Measurements from ENCODE around the gene SPRED3. TPM values are rescaled to one million over a fixed set of nuclear protein-coding genes. Genes with fewer than 3 reads are reported as not detected.

SPRED3 gene
- polyA plus RNA-seq, 1 donor from 2014 or later = 4.9 TPM

DNA sequence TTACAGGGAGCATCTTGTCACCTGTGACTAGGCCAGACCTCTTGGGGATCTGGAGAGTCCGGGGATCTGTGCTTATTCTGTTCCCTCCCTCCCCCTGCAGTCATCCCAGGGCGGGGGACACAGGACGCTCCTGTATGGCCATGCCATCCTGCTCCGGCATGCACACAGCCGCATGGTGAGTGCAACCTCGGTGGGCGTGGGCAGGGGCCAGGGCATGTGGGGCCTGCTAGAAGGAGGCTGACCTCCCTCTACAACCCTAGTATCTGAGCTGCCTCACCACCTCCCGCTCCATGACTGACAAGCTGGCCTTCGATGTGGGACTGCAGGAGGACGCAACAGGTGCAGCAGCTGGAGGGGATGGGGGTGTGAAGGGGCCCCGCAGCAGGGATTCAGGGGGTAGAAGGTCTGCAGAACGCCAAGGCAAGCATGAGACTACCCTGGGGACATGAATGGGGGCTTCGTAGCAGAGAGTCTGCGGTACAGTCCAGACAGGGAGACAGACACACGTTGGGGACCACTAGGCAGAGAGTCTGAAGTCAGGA is 55.0 kb downstream of the SPRED3 start:
- Histone ChIP-seq H4K20me1 (ENCODE audit: insufficient read depth) (no peaks in the 10 kb centered on the region), H3K4me3 (ENCODE audit: low read length) (no peak overlapping the region), H3K36me3 (ENCODE audit: insufficient read depth, low read length) (no peaks in the 10 kb centered on the region), H3K4me2 (ENCODE audit: low read length) (no peak overlapping the region), H2AFZ (ENCODE audit: low read depth, low read length) (no peak overlapping the region), H3F3A (ENCODE audit: insufficient read depth, low read length, poor library complexity, severe bottlenecking) (no peaks in the 10 kb centered on the region), H3K27ac (ENCODE audit: low read length) (no peak overlapping the region), H3K9me3 (ENCODE audit: low read length) (no peaks in the 10 kb centered on the region), H3K79me2 (replicated peaks; ENCODE audit: insufficient read depth, low read length) (no peaks in the 10 kb centered on the region), H3K27me3 (ENCODE audit: insufficient read depth, low read depth, low read length) (no peaks in the 10 kb centered on the region), H3K9ac (ENCODE audit: low read length) (no peak overlapping the region), H3K9me2 (ENCODE audit: insufficient read depth, low read length) (no peaks in the 10 kb centered on the region)
- TF ChIP-seq, protein P1, sequence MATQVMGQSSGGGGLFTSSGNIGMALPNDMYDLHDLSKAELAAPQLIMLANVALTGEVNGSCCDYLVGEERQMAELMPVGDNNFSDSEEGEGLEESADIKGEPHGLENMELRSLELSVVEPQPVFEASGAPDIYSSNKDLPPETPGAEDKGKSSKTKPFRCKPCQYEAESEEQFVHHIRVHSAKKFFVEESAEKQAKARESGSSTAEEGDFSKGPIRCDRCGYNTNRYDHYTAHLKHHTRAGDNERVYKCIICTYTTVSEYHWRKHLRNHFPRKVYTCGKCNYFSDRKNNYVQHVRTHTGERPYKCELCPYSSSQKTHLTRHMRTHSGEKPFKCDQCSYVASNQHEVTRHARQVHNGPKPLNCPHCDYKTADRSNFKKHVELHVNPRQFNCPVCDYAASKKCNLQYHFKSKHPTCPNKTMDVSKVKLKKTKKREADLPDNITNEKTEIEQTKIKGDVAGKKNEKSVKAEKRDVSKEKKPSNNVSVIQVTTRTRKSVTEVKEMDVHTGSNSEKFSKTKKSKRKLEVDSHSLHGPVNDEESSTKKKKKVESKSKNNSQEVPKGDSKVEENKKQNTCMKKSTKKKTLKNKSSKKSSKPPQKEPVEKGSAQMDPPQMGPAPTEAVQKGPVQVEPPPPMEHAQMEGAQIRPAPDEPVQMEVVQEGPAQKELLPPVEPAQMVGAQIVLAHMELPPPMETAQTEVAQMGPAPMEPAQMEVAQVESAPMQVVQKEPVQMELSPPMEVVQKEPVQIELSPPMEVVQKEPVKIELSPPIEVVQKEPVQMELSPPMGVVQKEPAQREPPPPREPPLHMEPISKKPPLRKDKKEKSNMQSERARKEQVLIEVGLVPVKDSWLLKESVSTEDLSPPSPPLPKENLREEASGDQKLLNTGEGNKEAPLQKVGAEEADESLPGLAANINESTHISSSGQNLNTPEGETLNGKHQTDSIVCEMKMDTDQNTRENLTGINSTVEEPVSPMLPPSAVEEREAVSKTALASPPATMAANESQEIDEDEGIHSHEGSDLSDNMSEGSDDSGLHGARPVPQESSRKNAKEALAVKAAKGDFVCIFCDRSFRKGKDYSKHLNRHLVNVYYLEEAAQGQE (IDR thresholded peaks at IDR 0.05; ENCODE audit: borderline replicate concordance) = no peak
- no peak for TF ChIP-seq TAF1 (IDR thresholded peaks at IDR 0.05; ENCODE audit: low read depth)
- TF ChIP-seq EP300 (conservative IDR thresholded peaks at IDR 0.05; ENCODE audit: poor library complexity, severe bottlenecking) = no peak
- TF ChIP-seq POLR2AphosphoS5 (IDR thresholded peaks at IDR 0.05) = no peak
- TF ChIP-seq MXI1 (conservative IDR thresholded peaks at IDR 0.05; ENCODE audit: poor library complexity, severe bottlenecking) = no peak
- no peak for TF ChIP-seq SMC3 (conservative IDR thresholded peaks at IDR 0.05; ENCODE audit: poor library complexity)
- TF ChIP-seq, protein P2, sequence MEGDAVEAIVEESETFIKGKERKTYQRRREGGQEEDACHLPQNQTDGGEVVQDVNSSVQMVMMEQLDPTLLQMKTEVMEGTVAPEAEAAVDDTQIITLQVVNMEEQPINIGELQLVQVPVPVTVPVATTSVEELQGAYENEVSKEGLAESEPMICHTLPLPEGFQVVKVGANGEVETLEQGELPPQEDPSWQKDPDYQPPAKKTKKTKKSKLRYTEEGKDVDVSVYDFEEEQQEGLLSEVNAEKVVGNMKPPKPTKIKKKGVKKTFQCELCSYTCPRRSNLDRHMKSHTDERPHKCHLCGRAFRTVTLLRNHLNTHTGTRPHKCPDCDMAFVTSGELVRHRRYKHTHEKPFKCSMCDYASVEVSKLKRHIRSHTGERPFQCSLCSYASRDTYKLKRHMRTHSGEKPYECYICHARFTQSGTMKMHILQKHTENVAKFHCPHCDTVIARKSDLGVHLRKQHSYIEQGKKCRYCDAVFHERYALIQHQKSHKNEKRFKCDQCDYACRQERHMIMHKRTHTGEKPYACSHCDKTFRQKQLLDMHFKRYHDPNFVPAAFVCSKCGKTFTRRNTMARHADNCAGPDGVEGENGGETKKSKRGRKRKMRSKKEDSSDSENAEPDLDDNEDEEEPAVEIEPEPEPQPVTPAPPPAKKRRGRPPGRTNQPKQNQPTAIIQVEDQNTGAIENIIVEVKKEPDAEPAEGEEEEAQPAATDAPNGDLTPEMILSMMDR (IDR thresholded peaks at IDR 0.05; ENCODE audit: poor library complexity, severe bottlenecking) = no peak
- TF ChIP-seq EZH2 (IDR thresholded peaks at IDR 0.05; ENCODE audit: borderline replicate concordance, insufficient read depth, low read length, poor library complexity, severe bottlenecking) = no peak
- TF ChIP-seq RAD21 (conservative IDR thresholded peaks at IDR 0.05) = no peak

DNA sequence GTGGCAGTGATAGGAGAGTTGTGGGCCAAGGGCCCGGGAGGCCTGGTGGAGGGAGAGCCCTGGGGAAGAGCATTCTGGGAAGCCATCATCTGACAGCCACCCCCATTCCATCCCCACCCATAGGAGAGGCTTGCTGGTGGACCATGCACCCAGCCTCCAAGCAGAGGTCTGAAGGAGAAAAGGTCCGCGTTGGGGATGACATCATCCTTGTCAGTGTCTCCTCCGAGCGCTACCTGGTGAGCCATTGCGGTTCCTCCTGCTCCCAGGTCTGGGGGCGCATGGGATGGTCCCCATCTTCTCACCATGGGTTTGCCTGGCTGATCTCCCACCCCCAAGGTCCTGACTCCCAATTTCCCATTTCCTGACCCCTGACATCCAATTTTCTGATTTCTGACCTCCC is 55.5 kb downstream of the SPRED3 start:
- H3F3A ChIP-seq (ENCODE audit: insufficient read depth, low read length, poor library complexity, severe bottlenecking) = no peaks in the 10 kb centered on the region
- H2AFZ ChIP-seq (ENCODE audit: low read depth, low read length) = no peak overlapping the region
- H3K79me2 ChIP-seq (replicated peaks; ENCODE audit: insufficient read depth, low read length) = no peaks in the 10 kb centered on the region
- no peak overlapping the region for H3K4me2 ChIP-seq (ENCODE audit: low read length)
- H4K20me1 ChIP-seq (ENCODE audit: insufficient read depth) = no peaks in the 10 kb centered on the region
- H3K9me3 ChIP-seq (ENCODE audit: low read length) = no peaks in the 10 kb centered on the region
- H3K27ac ChIP-seq (ENCODE audit: low read length) = no peak overlapping the region
- no peaks in the 10 kb centered on the region for H3K9me2 ChIP-seq (ENCODE audit: insufficient read depth, low read length)
- no peak overlapping the region for H3K9ac ChIP-seq (ENCODE audit: low read length)
- no peaks in the 10 kb centered on the region for H3K36me3 ChIP-seq (ENCODE audit: insufficient read depth, low read length)
- H3K27me3 ChIP-seq (ENCODE audit: insufficient read depth, low read depth, low read length) = no peaks in the 10 kb centered on the region
- no peak for TF ChIP-seq MXI1 (conservative IDR thresholded peaks at IDR 0.05; ENCODE audit: poor library complexity, severe bottlenecking)
- TF ChIP-seq, protein P1 (IDR thresholded peaks at IDR 0.05; ENCODE audit: borderline replicate concordance) = no peak
- TF ChIP-seq EP300 (conservative IDR thresholded peaks at IDR 0.05; ENCODE audit: poor library complexity, severe bottlenecking) = no peak
- TF ChIP-seq, protein P2 (IDR thresholded peaks at IDR 0.05; ENCODE audit: poor library complexity, severe bottlenecking) = no peak
- TF ChIP-seq SMC3 (conservative IDR thresholded peaks at IDR 0.05; ENCODE audit: poor library complexity) = no peak
- TF ChIP-seq TAF1 (IDR thresholded peaks at IDR 0.05; ENCODE audit: low read depth) = no peak
- TF ChIP-seq EZH2 (IDR thresholded peaks at IDR 0.05; ENCODE audit: borderline replicate concordance, insufficient read depth, low read length, poor library complexity, severe bottlenecking) = no peak
- TF ChIP-seq POLR2AphosphoS5 (IDR thresholded peaks at IDR 0.05) = no peak
- TF ChIP-seq RAD21 (conservative IDR thresholded peaks at IDR 0.05) = no peak
- H3K4me3 ChIP-seq (ENCODE audit: low read length) = no peak overlapping the region

Measured in neural cell (in vitro differentiated cells).